HG02588 (cell line): ENCODE results near the gene COL23A1.

Experiments used
- ATAC-seq: cut with Tn5 transposase; IDR thresholded peaks from one replicate; pipeline ENCODE4 v1.9.1; 2021; ENCODE audit warnings: mild to moderate bottlenecking, moderate library complexity; ENCODE audit not compliant: unreplicated experiment

The COL23A1 gene

DNA sequence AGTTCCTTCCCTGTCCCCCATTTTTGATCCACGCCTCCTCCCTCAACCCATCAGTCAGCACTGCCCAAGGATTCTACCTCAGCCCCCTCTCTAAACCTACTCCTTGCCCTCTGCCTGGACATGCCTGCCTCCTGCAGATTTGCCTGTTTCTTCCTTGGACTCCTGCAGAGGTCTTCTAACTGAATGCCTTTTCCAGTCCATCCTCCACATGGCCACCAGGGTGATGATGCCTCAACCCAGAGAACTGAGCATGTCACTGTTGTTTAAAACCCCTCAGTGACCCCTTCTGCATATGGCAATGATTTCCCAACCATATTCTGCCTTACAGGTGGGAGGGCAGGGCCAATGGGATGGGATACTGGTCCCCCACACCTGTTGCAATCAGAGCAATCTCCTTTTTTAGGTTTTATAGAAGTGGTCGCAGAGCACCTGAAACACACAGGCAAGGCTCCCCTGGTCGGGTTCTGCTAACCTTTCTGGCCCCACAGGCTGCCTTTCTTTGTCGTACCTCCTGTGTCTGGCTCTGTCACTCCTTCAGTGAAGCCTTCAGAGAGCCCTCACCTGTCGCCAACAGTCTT is 366.9 kb downstream of the COL23A1 start:
- no peak for ATAC-seq

DNA sequence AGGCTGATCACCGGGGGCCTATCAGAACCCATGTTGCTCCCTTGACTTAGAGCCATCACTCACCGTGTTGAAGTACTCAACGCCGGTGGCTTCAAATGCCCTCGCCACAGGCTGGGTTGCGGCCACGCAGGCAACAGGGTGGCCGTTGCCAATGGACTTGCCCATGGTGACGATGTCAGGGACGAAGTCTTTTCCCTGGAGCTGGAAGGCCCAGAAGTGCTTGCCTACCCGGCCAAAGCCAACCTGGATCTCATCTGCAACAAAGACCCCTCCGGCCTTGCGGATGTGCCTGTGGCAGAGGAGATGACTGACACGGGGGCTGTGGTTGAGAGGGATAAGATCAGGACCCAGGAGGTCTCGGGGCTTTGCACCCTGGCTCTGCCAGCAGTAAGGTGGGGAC is 367.9 kb downstream of the COL23A1 start:
- ATAC-seq: no peak

DNA sequence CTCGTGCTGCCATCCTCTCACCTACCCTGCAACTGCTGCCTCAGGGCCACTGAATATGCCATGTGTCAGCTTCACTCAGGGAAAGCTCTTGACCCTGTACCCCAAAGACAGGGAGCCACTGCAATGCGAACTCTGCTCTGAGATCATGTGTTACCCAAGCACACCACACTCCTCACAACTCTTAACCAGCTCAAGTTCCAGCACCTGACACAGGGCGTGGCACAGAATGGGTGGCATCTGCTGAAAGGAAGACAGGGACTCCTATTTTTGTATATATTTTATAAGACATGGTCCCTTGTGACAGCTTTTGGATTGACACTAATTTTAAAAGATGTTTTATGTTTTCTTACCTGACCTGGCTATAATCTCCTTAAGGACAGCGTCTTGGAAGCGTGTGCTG is 368.3 kb downstream of the COL23A1 start:
- ATAC-seq: no peak

GRCh38 chr5:178221282-178221681 is 368.9 kb downstream of the COL23A1 start:
- ATAC-seq: no peak

- ATAC-seq: no peak
Observed at GRCh38 chr5:178218827-178219226, 371.4 kb downstream of the COL23A1 start.

DNA sequence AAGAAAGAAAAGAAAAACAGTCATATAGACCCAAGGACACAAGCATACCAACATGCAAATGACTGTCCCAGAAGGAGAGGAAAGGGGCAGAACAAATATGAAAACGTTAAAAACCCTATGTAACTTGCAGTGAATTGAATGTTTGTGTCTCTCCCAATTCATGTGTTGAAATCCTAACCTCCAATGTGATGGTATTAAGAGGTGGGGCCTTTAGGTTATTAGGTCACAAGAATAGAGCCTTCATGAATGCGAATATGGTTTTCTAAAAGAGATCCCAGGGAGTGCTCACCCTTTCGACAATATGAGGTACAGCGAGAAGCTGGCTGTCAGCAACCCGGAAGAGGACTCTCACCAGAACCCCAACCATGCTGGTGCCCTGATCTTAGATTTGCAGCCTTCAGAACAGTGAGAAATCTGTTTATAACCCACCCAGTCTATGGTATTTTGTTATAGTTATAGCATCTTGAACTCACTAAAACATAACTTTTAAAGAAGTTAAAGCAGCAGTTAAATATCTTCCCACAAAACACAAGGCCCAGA is 371.9 kb downstream of the COL23A1 start:
- no peak for ATAC-seq

- no peak for ATAC-seq
Observed at GRCh38 chr5:178216779-178217178, 373.4 kb downstream of the COL23A1 start.

- no peak for ATAC-seq
Observed at GRCh38 chr5:178216088-178216534, 374.1 kb downstream of the COL23A1 start.

DNA sequence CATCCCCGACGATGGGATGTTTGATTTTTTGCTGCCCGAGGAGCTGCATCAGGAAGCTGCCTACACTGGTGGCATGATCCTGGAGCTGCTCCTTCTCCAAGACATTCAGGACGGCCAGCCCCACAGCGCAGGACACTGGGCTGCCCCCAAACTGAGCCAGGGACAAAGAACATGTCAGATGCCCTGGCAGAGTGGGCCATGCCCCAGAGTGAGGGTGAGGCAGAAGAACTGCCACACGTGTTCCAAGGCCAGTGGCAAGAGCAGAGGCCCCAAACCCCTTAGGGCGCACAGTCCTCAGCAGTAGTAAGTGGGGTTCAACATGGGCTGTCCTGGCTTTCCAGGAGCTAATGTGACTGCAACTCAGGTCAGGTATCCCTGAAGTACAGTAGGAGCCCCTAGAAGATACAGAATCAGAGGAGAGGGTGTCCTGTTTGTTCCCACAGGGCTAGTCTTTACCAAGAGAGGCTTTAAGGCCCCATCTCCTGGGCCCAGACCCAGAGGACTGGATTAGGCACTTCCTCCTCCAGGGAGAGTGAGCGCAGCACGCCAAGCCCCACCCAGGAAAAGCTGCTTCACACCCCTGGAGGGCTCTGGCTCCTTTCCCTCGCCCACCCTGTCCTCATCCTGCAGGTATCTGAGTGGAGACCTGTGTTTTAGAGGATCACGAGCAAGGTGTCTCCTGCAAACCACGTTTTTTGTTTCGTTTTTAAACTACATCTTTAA is 374.8 kb downstream of the COL23A1 start:
- ATAC-seq: no peak

DNA sequence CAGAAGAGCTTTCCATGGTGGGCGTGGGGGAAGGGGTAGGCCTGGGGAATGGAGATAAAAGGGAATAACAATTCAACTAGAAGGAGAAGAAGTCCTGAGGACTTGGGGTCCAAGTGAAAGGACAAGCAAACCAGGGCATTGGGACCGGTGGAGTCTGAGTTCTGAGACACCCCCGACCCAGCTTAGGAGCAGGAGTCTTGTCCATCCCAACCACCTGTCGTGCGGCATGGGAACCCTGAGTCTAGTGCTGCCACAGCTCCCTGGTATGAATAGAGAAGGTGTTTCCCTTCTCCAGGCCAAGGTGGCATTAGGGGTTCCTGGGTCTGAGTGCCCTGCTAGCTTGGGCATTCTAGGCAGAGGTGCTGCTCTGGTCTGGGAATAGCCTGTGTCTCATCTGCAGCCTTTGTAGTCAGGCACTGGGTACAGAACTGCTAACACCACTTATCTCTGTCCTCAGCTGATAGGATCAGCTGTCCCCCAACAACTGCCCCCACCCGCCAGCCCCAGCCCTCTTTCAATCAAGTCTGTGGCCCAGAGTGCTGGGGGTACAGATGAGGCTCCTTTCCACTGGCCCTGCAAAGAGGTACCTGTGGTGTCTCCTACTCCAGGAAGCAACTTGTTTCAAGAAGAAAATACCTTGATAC is 375.9 kb downstream of the COL23A1 start:
- ATAC-seq: no peak

DNA sequence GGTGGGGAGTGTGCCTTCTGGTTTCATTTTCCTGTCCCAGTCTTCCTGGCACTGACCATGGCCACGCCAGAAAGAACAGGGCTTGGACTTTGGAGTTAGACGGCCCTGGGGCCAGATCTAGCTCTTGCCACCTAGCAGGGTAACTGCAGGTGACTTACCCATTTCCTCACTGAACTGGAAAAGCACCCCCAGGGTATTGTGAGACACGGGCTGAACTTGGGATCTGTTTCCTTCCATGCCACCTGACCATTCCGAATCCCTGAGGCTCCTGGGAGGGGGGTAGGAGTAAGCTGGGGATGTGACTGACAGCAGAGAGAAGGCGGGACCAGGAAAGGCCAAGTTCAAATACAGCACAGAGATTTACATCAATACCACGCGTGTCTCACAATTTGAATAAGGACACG is 376.4 kb downstream of the COL23A1 start:
- no peak for ATAC-seq

DNA sequence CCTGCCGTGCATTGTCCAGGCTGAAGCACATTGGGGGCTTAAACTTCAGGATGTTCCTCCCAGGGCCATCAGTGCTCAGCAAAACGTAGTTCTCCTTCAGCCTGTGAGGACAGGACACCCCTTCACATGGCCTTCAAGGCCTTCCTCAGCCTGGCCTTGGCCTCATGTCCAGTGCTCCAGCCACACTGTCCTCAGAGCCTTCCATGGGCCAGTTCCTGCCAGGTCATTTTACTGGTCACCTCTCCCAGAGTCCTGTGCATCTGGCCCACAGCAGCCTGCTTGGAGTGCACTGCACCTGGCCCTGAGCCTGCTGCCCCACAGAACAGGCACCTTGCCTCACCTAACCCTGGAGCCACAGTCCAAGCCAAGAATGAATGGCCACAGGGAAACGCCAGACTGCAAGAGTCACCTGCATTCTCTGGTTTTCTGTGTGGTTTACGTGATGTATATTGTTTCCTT is 377.2 kb downstream of the COL23A1 start:
- no peak for ATAC-seq

DNA sequence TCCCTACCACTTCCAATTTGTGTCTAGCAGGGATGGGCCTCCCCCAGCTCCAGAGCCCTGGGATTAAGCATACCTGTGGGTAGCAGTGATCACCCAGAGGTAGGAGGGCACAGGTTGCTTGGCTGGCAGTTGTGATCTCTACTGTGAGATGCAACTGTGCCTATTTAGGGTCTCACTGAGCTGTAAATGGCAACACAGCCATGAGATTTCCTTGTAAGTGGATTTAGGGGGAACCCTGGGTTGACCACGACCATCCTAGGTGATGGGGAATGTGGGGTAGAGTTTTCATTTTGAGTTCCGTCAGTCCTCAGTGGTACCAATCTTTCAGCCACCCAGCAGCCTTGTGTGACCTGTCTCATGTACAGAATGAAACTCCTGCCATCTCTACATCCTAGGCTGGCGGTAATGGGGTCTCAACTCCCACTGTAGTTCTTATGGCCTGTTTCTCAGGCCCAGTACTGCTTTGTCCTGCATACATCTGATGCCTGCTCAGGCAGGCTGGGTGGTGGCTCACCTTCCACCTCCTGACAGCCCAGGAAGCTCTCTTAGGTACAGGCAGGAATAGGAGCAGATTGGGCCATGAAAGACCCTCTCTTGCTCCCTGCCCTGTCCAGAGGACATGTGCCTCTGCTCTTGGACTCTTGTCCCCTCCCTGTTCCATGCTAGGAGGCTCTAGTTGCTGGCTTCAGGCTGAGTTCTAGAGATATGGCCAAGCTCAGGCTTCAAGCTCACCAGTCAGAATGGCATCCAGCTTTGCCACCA is 377.8 kb downstream of the COL23A1 start:
- no peak for ATAC-seq

DNA sequence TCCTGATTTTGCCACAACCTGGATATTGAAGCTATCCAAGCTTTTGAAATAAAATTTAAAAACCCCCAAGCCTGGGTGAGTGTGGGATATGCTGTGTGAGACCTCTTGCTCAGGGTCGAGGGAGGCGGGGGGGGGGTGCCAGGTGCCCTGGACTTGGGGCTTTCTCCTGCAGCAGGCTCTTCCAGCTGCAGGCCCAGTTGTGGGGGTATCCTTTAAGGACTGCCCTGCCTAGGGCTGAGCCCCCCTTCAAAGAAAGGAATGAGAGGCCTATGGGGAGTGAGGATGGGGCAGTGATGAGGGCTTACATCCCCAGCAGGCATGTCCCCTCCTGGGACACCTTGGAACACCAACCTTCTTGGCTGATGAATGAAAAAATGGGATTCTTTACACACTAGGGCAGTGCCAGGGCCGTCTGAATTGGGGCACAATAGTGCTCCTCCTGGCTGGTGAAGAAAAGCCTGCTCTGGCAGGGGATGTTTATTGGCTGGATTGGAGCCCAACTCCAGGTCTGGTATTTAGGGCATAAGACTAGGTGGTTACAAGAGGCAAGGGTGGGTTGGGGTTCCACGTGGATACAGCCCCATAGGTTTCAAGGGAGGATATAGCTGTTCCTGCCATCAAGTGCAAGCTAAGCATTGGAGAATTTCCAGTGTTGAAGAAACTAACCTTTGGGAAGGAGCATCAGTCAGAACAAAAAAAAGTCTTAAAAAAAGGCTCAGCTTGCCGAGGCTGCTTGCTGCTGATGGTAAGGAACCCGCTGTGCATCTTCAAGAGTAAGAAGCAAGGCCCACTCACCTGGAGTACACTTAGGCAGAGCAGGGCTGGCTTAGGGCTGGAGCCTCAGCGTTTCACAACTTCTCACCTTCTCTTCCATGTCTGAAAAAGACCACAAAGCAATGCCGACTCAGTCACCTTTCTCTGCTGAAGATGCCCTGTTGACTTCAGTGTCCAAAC is 378.8 kb downstream of the COL23A1 start:
- no peak for ATAC-seq

DNA sequence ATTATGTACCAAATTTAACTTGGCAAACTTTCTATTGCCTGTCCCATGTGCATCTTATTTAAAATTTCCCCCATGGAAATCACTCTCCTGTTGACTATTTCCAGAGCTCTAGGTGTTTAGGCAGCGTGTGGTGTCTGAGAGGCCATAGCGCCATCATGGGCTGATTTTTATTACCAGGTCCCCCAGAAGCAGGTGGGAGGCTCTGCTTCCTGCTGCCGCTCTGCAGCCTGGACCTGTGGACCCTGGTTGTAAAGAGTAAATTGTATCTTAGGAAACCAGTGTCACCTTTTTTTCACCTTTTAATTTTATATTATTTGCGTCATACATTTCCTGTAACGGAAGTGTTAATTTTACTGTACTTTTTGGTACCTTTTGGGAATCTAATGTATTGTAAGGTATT is 379.5 kb downstream of the COL23A1 start:
- ATAC-seq: no peak

DNA sequence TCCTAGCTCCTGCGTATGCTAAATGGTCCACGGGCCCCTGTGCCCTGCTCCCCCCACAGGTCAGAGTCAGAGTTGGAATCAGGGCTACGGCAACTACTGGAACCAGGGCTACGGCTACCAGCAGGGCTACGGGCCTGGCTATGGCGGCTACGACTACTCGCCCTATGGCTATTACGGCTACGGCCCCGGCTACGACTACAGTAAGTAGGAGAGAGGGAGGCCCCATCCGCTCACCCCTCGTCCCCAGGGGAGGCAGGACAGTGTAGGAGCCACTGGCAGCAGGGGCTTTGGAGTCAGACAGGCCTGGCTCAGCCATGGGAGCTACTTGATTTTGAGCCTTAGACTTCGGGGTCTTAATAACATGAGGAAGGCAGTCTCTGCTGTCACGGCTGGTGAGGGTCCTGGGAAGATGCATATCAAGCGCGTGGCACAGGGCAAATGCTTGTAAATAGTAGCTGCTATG is 380.1 kb downstream of the COL23A1 start:
- no peak for ATAC-seq

GRCh38 chr5:178209334-178210072 is 380.7 kb downstream of the COL23A1 start:
- no peak for ATAC-seq

DNA sequence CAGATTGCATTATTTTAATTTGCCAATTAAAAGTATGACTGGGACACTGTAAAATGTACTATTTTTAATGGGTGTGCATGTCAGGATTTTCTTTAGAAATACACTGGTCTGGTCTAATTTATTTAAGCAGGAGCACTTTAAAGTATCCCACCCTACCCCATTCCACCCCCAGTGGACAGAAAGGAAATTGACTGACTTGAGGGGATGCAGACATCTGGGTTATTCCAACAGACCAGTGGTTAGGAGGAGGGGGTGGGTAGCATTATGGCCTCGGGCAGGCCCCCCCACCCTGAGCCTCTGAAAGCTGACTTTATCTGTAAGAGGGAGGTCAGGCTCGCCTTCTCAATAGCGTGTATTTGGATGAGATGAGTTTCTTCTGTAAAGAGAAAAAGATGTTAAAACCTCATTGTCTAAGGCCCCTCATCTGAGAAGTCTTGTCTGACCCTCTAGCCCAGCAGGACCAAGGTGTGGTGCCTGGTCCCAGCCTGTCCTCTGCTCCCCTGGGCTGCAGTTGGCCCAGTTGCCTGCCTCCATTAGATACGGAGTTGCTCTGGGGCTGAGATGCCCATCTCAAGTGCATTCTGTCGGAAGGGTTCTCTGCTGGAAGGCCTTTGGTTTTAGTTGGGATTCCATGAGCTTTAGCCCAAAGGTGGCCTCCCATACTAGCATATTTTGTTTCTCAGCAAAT is 381.5 kb downstream of the COL23A1 start:
- ATAC-seq: no peak

DNA sequence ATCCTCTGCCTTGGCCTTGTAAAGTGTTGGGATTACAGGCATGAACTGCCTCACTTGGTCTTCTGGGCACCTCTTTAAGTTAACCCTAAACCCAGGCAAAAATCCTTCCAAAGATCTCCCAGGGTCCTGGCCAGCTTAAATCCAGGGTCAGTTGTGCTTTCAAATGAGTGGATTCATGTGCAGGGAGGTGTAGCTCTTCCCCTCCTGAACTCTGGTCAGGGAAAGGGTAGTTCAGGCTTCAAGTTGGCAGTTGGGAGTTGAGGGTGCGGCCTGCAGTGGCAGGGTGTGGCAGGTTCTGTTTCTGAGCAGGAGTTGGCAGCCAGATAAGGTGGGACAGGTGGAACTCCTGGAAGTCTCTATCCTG is 382.3 kb downstream of the COL23A1 start:
- no peak for ATAC-seq
